ENCODE results near the gene TLCD1. TPM values are rescaled to one million over a fixed set of nuclear protein-coding genes. Genes with fewer than 3 reads are reported as not detected.

The TLCD1 gene
- total and polyA plus RNA-seq, 2 donors (not counting 3 experiments of a cell fraction or from before 2014, with no cell fraction given): 2.6 to 6.8 TPM

DNA sequence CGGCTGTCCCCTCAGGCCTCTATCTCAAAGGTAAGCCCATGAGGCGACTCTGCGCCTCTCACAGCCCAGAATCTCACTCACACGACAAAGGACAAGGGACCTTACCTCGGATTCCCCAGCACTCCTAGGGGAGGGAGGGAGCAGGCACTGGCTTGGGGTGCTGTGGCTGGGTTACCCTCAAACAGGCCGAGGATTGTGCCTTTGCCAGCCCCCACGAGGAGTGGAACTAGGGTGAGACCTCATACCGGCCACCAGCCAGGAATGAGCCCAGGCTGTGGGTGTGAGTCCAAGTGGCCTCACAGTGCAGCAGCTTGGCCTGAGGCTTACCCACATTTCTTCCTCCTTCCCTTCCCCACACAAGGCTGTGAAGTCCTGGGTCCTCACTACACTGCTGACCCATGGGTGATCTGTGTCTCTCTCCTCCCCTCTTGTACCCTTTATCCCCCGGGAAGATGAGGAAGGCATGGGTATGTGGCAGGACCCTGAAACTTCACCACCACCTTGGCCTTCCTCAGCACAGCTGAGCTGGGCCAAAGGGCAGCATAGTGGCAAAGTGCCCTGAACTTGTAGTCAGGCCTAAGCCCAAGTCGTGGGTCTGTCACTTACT, 20.2 kb downstream of the TLCD1 start:
- intact Hi-C loops (cut with micrococcal nuclease): no loop called here
- CTCF ChIA-PET: no interaction called here
- BruUV-seq (replicated peaks): no TSS peak

More for the DNA sequence above, 20.2 kb downstream of the TLCD1 start:
- Histone ChIP-seq H3K9ac (replicated peaks; ENCODE audit: extremely low read depth, insufficient read depth, low read length) (no peak overlapping the region), H3K36me3 (ENCODE audit: control insufficient read depth in 2 of 2, extremely low read depth in 1 of 2, insufficient read depth in 2 of 2, low read length in 2 of 2) (peaks cover 10 to 35% of the 10 kb centered on the region in 2 experiments), H3K9me1 (replicated peaks; ENCODE audit: control insufficient read depth, extremely low read depth, insufficient read depth, low read length) (no peaks in the 10 kb centered on the region), H3K4me3 (replicated peaks in 1 of 3; ENCODE audit: insufficient read depth in 1 of 3, low read depth in 1 of 3, low read length in 3 of 3) (no peak overlapping the region), H3K79me2 (ENCODE audit: control insufficient read depth, insufficient read depth, low read length) (no peaks in the 10 kb centered on the region), H3K27ac (ENCODE audit: insufficient read depth, low read depth, low read length) (no peak overlapping the region), H3K9me3 (replicated peaks; ENCODE audit: control insufficient read depth, insufficient read depth, low read length) (no peaks in the 10 kb centered on the region), H3K4me2 (ENCODE audit: insufficient read depth, low read length) (no peak overlapping the region), H2AFZ (ENCODE audit: low read depth, low read length) (no peak overlapping the region), H3K27me3 (ENCODE audit: control insufficient read depth in 2 of 2, insufficient read depth in 2 of 2, low read length in 2 of 2) (no peaks in the 10 kb centered on the region), H3K4me1 (ENCODE audit: control insufficient read depth, extremely low read depth, insufficient read depth, low read length) (peaks cover 4% of the 10 kb centered on the region), H4K20me1 (replicated peaks; ENCODE audit: control insufficient read depth, extremely low read depth, insufficient read depth, low read length) (no peaks in the 10 kb centered on the region)
- DNase-seq (ENCODE audit: low read depth, low spot score) (no peak), FAIRE-seq (no peak)
- TF ChIP-seq, protein P1, sequence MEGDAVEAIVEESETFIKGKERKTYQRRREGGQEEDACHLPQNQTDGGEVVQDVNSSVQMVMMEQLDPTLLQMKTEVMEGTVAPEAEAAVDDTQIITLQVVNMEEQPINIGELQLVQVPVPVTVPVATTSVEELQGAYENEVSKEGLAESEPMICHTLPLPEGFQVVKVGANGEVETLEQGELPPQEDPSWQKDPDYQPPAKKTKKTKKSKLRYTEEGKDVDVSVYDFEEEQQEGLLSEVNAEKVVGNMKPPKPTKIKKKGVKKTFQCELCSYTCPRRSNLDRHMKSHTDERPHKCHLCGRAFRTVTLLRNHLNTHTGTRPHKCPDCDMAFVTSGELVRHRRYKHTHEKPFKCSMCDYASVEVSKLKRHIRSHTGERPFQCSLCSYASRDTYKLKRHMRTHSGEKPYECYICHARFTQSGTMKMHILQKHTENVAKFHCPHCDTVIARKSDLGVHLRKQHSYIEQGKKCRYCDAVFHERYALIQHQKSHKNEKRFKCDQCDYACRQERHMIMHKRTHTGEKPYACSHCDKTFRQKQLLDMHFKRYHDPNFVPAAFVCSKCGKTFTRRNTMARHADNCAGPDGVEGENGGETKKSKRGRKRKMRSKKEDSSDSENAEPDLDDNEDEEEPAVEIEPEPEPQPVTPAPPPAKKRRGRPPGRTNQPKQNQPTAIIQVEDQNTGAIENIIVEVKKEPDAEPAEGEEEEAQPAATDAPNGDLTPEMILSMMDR (IDR thresholded peaks at IDR 0.05; ENCODE audit: extremely low read depth in 1 of 2, insufficient read depth in 1 of 2, low read depth in 1 of 2, low read length in 2 of 2): no peak
- TF ChIP-seq FOS (IDR thresholded peaks at IDR 0.05; ENCODE audit: borderline replicate concordance, insufficient read depth, low read length) (no peak), POLR2A (IDR thresholded peaks at IDR 0.05; ENCODE audit: low read depth, low read length) (no peak), MYC (IDR thresholded peaks at IDR 0.05; ENCODE audit: low read depth, low read length) (no peak), EZH2 (IDR thresholded peaks at IDR 0.05; ENCODE audit: borderline replicate concordance, low read depth, low read length, severe bottlenecking) (no peak), POLR2AphosphoS5 (IDR thresholded peaks at IDR 0.05; ENCODE audit: insufficient read depth, low read depth, low read length) (no peak), GATA2 (IDR thresholded peaks at IDR 0.05; ENCODE audit: insufficient read depth, insufficient read length, low read depth, low read length) (no peak), JUN (IDR thresholded peaks at IDR 0.05; ENCODE audit: borderline replicate concordance, insufficient read depth, insufficient read length, low read depth) (no peak)
- TF ChIP-seq, protein P2, sequence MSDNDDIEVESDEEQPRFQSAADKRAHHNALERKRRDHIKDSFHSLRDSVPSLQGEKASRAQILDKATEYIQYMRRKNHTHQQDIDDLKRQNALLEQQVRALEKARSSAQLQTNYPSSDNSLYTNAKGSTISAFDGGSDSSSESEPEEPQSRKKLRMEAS (IDR thresholded peaks at IDR 0.05; ENCODE audit: insufficient read depth, insufficient read length): no peak
- dilution Hi-C loops (cut with MboI; ENCODE audit: extremely low pct_ligation_motif_present, low sequenced_read_pairs): no loop called here
- POLR2A ChIA-PET: no interaction called here
